ENCODE results near the gene DCAF4.

DCAF4 gene

GRCh38 chr14:72921396-72921795, 4.9 kb upstream of the DCAF4 start:
- Histone ChIP-seq H3K27ac (replicated peaks) (no peak overlapping the region), H3K4me3 (replicated peaks; ENCODE audit: insufficient read depth, low read length) (no peak overlapping the region), H3K27me3 (ENCODE audit: insufficient read depth, poor library complexity, severe bottlenecking) (no peaks in the 10 kb centered on the region)
- no peak for DNase-seq (ENCODE audit: low read depth in 1 of 2, low spot score in 1 of 2)
- no peak for TF ChIP-seq GABPA (IDR thresholded peaks at IDR 0.05; ENCODE audit: low read depth)
- no peak for TF ChIP-seq SPI1 (IDR thresholded peaks at IDR 0.05; ENCODE audit: borderline replicate concordance, low read depth)
- TF ChIP-seq CTCF (IDR thresholded peaks at IDR 0.05; ENCODE audit: insufficient read depth, low read length) = no peak
- no peak for TF ChIP-seq POLR2AphosphoS5 (IDR thresholded peaks at IDR 0.05; ENCODE audit: low read depth)
- TF ChIP-seq REST (IDR thresholded peaks at IDR 0.05; ENCODE audit: insufficient replicate concordance, low read depth) = no peak

- no peak for TF ChIP-seq SPI1 (IDR thresholded peaks at IDR 0.05; ENCODE audit: borderline replicate concordance, low read depth)
- TF ChIP-seq CTCF (IDR thresholded peaks at IDR 0.05; ENCODE audit: insufficient read depth, low read length) = no peak
- no peak for TF ChIP-seq POLR2AphosphoS5 (IDR thresholded peaks at IDR 0.05; ENCODE audit: low read depth)
- no peak for TF ChIP-seq REST (IDR thresholded peaks at IDR 0.05; ENCODE audit: insufficient replicate concordance, low read depth)
- TF ChIP-seq GABPA (IDR thresholded peaks at IDR 0.05; ENCODE audit: low read depth) = no peak
- no peak overlapping the region for H3K27ac ChIP-seq (replicated peaks)
- no peaks in the 10 kb centered on the region for H3K27me3 ChIP-seq (ENCODE audit: insufficient read depth, poor library complexity, severe bottlenecking)
- no peak for DNase-seq (ENCODE audit: low read depth in 1 of 2, low spot score in 1 of 2)
- H3K4me3 ChIP-seq (replicated peaks; ENCODE audit: insufficient read depth, low read length) = no peak overlapping the region
Observed at GRCh38 chr14:72924337-72924736, 1.9 kb upstream of the DCAF4 start.

GRCh38 chr14:72925171-72925759, 999 bp upstream of the DCAF4 start:
- H3K27me3 ChIP-seq (ENCODE audit: insufficient read depth, poor library complexity, severe bottlenecking) = no peaks in the 10 kb centered on the region
- TF ChIP-seq SPI1 (IDR thresholded peaks at IDR 0.05; ENCODE audit: borderline replicate concordance, low read depth) (no peak), GABPA (IDR thresholded peaks at IDR 0.05; ENCODE audit: low read depth) (no peak), POLR2AphosphoS5 (IDR thresholded peaks at IDR 0.05; ENCODE audit: low read depth) (no peak), REST (IDR thresholded peaks at IDR 0.05; ENCODE audit: insufficient replicate concordance, low read depth) (no peak), CTCF (IDR thresholded peaks at IDR 0.05; ENCODE audit: insufficient read depth, low read length) (no peak)
- DNase-seq (ENCODE audit: low read depth in 1 of 2, low spot score in 1 of 2) = no peak
- no peak overlapping the region for H3K27ac ChIP-seq (replicated peaks)
- no peak overlapping the region for H3K4me3 ChIP-seq (replicated peaks; ENCODE audit: insufficient read depth, low read length)

Measured in HL-60 (cell line).